Psoas muscle (tissue), 8 donors: ENCODE measurements around the gene SAPCD2. TPM values are rescaled to one million over a fixed set of nuclear protein-coding genes. Genes with fewer than 3 reads are reported as not detected.
A peak's percentile ranks its signal among the peaks of the same experiment; 100 is the strongest.
"Not testable (repeated sequence)": the region's sequence is repeated elsewhere in the genome, so short reads cannot be mapped to it uniquely, and the experiment has no call there.

Source experiments
- ATAC-seq, 4 donors: fragments of 200-7000 bp; cut with Tn5 transposase; one replicate each; pipeline ENCODE4 v1.9.1; 2020; ENCODE audit warnings: moderate library complexity in 3 of 4, mild to moderate bottlenecking in 2 of 4
- DNase-seq, 2 donors: peaks; one replicate each; pipeline ENCODE4 v3.0.0-alpha.2; 2020
- H3K27ac ChIP-seq: fragments of 200-600 bp; one replicate; pipeline ENCODE4 v1.8.0; 2022
- H3K27me3 ChIP-seq, 3 donors: fragments of 200-600 bp in 1 of 3; one replicate each; pipeline versions ENCODE4 v1.6.1 to v1.8.0; 2013 to 2022; ENCODE audit warnings: low read length in 2 of 3, mild to moderate bottlenecking in 2 of 3, moderate library complexity in 1 of 3; ENCODE audit not compliant: insufficient read depth in 3 of 3
- H3K36me3 ChIP-seq, 2 donors: fragments of 200-600 bp in 1 of 2; one replicate each; pipeline versions ENCODE4 v1.6.1 to v1.8.0; 2013 to 2022; ENCODE audit warnings: low read depth in 1 of 2, mild to moderate bottlenecking in 1 of 2, moderate library complexity in 1 of 2; ENCODE audit not compliant: insufficient read depth in 1 of 2
- H3K4me1 ChIP-seq: fragments of 200-600 bp; one replicate; pipeline ENCODE4 v1.8.0; 2022
- H3K4me3 ChIP-seq: fragments of 200-600 bp; one replicate; pipeline ENCODE4 v1.8.0; 2022; ENCODE audit warnings: mild to moderate bottlenecking
- H3K9me3 ChIP-seq: fragments of 200-600 bp; one replicate; pipeline ENCODE4 v1.8.0; 2022
- CTCF ChIP-seq: fragments of 200-600 bp; IDR thresholded peaks from one replicate; pipeline ENCODE4 v1.8.0; 2022; ENCODE audit warnings: antibody characterized with exemption
- WGBS, 3 donors: extraction: QIAGEN DNeasy Blood & Tissue Kit; methylation state at CpG; one replicate each; pipeline versions ENCODE4 v1.1.6 to v1.1.7; 2013; 5-methylcytosine and 5-hydroxymethylcytosine counted together
- intact Hi-C, 2 donors: fragments of 100-400 bp; cut with DNase I; formaldehyde crosslinking; loops; one replicate each; pipeline versions ENCODE4 v1.11.0 to v1.14.2; 2022
- polyA plus RNA-seq, 3 donors: library from polyadenylated mRNA; stranded (reverse); fragments of 200-250 nt; gene quantifications; one replicate each; pipeline ENCODE4 v1.2.3, GENCODE V29; 2013
- total RNA-seq, 4 donors: library from RNA; stranded (reverse); fragmentation: NEBNext Ultra II Directional in 2 of 4; extraction: Animal tissue kit (Norgen Biotek cat#: 25700) in 2 of 4; gene quantifications; one replicate each; pipeline versions ENCODE4 v1.2.1 to v1.2.4, GENCODE V29; 2021 to 2023
- donor health status: healthy with polysubstance abuse.
- donor health status: DM: no; HTN: no; CAD: no; lungs with moderate emphysema.
- donor health status: Bipolar disorder and iron deficiency.
- donor health status: healthy.
- donor health status: DM: yes; HTN: yes; CAD: no.
- donor health status: DM: no; HTN: no; CAD: no.
- donor health status: DM: no; HTN: no; CAD: no.
- donor health status: DM: yes; HTN: yes; CAD: no.

The SAPCD2 gene
- total and polyA plus RNA-seq, 7 donors: 0.10 to 0.22 (median 0.15) TPM; not detected in 1

- Histone ChIP-seq H3K36me3 (no peaks in the 10 kb centered on the region), H3K4me1 (no peaks in the 10 kb centered on the region), H3K4me3 (no peak overlapping the region), H3K27me3 (peaks cover 0 to 10% (median 5%) of the 10 kb centered on the region in 3 donors), H3K27ac (no peak overlapping the region), H3K9me3 (no peaks in the 10 kb centered on the region)
- no peak for TF ChIP-seq CTCF
- intact Hi-C loops: loop anchor here (2.0 to 10.0 kb wide), 2 partner anchors 18 to 280 kb away; partner anchors contain the start of gene NPDC1 (in 1 of the 2)
- ATAC-seq (no peak), DNase-seq (no peak)
- WGBS, 3 donors: 85 to 91% (median 87%) methylated on average over 12 of the region's 12 CpGs
Observed at GRCh38 chr9:137064880-137065164, 5.5 kb downstream of the SAPCD2 start.

GRCh38 chr9:137064027-137064879 is 6.1 kb downstream of the SAPCD2 start:
- no peak overlapping the region for H3K27ac ChIP-seq
- DNase-seq (peak; percentile 74 to 83), ATAC-seq (peak; percentile 57 to 80 (median 72))
- H3K9me3 ChIP-seq: no peaks in the 10 kb centered on the region
- intact Hi-C loops: loop anchor here (2.0 to 10.0 kb wide), 2 partner anchors 17 to 279 kb away; partner anchors contain the start of gene NPDC1 (in 1 of the 2)
- no peaks in the 10 kb centered on the region for H3K4me1 ChIP-seq
- no peak overlapping the region for H3K4me3 ChIP-seq
- peak; percentile 92 for TF ChIP-seq CTCF
- H3K36me3 ChIP-seq: no peaks in the 10 kb centered on the region
- peaks cover 0 to 4% (median under 1%) of the 10 kb centered on the region in 3 donors for H3K27me3 ChIP-seq
- 46 to 50% (median 48%) methylated on average over 50 to 55 of the region's 55 CpGs for WGBS, 3 donors

DNA sequence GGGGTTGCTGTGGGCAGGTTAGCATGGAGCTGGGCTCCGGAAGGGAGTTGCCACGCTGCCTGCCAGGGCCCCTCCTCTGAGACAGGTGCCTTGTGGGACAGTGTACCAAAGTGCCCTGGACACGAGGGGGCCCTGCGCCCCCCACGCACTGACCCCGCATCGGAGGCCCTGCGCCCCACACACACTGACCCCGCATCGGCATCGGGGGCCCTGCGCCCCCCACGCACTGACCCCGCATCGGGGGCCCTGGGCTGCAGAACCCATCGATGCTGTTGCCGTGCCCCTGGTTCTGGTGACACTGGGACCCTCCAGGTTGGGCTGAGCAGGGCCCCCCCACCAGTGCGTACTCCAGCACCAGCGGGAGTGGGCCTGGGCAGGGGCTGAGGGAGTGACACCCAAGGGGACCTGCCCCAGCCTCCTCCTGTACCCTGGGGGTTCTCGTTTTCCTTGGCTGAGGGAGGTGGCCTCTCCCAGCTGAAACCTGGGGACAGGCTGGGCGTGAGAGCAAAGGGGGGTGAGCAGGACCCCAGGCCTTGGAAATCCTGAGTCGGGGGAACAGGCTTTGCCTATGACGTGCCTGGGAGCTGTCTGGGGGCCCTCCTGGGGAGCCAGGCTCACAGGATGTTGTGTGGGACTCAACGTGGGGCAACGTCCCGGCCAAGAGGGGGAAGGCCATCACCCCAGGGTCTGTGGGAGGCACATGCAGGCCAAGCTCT is 6.9 kb downstream of the SAPCD2 start:
- no peak for TF ChIP-seq CTCF
- intact Hi-C loops: loop anchor here (2.0 to 10.0 kb wide), 2 partner anchors 17 to 279 kb away; partner anchors contain the start of gene NPDC1 (in 1 of the 2)
- Histone ChIP-seq H3K9me3 (no peaks in the 10 kb centered on the region), H3K4me3 (no peak overlapping the region), H3K27me3 (no peaks in the 10 kb centered on the region), H3K36me3 (no peaks in the 10 kb centered on the region), H3K4me1 (no peaks in the 10 kb centered on the region), H3K27ac (no peak overlapping the region)
- DNase-seq (no peak), ATAC-seq (peak in 1 of 4 donors; percentile 9)
- WGBS, 3 donors: 83 to 86% (median 86%) methylated on average over 25 to 26 of the region's 26 CpGs

DNA sequence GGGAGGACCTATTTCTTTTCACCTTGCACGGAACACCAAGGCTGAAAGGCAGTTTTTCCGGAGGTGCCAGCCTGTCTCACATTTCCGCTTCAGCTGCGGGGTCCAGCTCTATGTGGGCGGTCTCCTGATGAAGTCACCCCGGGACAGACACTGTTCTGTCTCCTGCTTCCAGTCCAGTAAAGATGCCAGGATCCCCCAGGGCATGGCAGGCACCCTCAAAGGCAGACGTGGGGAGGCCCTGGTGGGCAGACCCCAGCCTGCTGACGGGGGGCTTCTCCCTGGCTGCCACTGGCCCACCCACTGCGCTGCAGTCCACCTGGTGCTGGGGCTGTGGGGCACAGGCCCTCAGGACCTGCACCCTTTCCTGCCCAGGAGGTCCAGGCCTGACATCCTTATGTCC is 7.6 kb downstream of the SAPCD2 start:
- H3K36me3 ChIP-seq, ATAC-seq, DNase-seq, H3K4me3 ChIP-seq, H3K4me1 ChIP-seq, H3K9me3 ChIP-seq, H3K27ac ChIP-seq, H3K27me3 ChIP-seq: not testable (repeated sequence)
- intact Hi-C loops: loop anchor here (10.0 kb wide), 1 partner anchor 278 kb away; no protein-coding TSS in a partner anchor
- WGBS, 3 donors: 76 to 89% (median 81%) methylated on average over 5 to 9 of the region's 9 CpGs

- intact Hi-C loops: loop anchor here (10.0 kb wide), 1 partner anchor 278 kb away; no protein-coding TSS in a partner anchor
- H3K36me3 ChIP-seq: no peaks in the 10 kb centered on the region
Observed at GRCh38 chr9:137062384-137062783, 8.0 kb downstream of the SAPCD2 start.

More at GRCh38 chr9:137062384-137062783, 8.0 kb downstream of the SAPCD2 start:
- Histone ChIP-seq H3K27ac (no peak overlapping the region), H3K9me3 (no peaks in the 10 kb centered on the region), H3K4me1 (no peaks in the 10 kb centered on the region), H3K4me3 (no peak overlapping the region), H3K27me3 (no peaks in the 10 kb centered on the region)
- ATAC-seq (no peak), DNase-seq (no peak)
- 79 to 85% (median 81%) methylated on average over 15 of the region's 15 CpGs for WGBS, 3 donors
- no peak for TF ChIP-seq CTCF
